ENCODE measurements around the gene TPMT.
A peak's percentile ranks its signal among the peaks of the same experiment; 100 is the strongest.

The TPMT gene

GRCh38 chr6:18107061-18107460 is 47.8 kb downstream of the TPMT start:
- no peak for DNase-seq

DNA sequence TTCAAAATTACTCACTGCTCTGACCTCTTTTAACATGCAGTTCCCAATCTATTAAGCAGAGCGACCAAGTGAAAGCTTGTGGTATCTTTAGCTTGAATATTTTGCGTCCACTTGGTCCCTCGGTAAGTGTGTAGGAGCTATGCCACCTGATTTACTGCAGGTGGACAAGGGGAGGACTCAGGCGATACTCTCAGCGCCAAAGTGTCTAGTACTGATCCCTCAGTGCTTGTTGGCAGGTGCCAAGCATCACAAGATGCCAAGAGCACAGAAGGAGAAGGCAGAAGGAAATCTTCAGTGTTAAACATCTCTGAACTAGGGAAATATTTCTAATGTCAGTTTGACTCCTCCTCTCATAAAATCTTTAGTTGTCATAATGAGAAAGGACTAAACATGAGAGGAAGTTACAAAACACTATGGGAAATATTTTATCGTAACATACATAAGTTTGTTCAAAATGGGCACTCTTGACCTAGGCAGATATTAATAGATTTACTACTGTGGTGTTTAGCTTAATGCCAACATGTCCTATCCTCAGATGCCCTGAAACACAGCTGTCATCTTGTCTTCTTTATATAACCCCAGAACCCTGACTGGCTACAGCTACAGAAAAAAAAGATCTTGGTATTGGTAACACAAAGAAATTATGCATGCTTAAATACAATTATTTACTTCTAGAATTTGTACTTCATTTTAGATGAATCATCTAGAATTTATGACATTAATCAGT is 51.9 kb downstream of the TPMT start:
- no peak for DNase-seq

GRCh38 chr6:18101873-18102272 is 53.0 kb downstream of the TPMT start:
- no peak for DNase-seq

- no peak for DNase-seq
These were observed 53.6 kb downstream of the TPMT start for GRCh38 chr6:18101271-18101670.

GRCh38 chr6:18100296-18100695 is 54.6 kb downstream of the TPMT start:
- DNase-seq: no peak

DNA sequence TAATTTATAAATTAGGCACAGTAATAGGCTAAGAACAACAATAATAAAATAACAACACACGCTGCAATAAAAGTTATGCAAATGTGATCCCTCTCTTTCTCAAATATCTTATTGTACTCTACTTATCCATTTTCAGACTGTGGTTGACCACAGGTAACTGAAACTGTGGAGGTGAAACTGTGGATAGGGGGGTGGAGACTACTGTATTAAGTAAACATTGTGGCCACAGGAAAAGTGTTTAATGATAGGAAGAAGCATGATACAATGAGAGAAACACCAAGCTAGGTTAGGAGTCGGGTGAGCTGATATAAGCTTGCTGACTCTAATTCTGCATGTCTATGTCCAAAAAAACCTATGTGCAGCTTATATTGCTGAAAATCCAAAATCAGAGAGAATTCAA is 55.4 kb downstream of the TPMT start:
- peak; percentile 53 for DNase-seq

DNA sequence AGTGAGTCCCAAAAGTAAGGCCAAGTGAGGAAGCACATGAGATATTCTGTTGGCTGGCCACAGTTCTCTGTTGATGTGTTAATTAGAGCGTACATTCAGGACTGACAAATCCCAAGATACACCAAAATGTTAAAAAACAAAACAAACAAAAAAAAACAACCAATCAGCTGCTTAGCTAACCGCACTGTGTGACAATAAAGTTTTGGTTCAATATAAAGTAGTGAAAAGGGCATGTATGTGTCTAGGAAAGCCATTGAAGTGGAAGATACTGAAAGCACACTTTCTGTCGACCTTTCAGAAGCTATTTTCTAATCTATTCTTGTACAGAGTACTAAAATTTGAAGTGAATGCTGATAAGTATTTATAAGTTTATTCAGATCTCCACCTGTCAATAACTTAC is 58.5 kb downstream of the TPMT start:
- DNase-seq: no peak

DNA sequence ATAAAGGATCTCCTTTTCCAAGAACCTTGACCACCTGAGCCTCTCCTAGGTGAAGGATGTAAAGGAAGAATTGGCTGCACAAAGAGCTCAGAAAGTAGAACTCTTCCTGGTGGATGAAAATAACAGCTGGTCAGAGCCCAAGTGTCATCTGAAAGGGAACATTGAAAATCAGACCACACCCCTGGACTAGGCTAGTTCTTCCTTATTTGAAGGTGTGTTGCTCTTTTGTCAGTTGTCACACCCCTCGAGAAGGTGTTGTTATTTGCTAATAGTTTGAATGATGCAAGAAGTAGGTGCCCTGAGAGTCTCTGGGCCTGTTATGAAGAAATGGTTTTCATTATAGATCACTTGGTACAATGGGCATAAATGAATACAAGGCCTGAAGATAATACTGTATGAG is 63.5 kb downstream of the TPMT start:
- DNase-seq: no peak

GRCh38 chr6:18090349-18090786 is 64.5 kb downstream of the TPMT start:
- peak; percentile 86 for DNase-seq

DNA sequence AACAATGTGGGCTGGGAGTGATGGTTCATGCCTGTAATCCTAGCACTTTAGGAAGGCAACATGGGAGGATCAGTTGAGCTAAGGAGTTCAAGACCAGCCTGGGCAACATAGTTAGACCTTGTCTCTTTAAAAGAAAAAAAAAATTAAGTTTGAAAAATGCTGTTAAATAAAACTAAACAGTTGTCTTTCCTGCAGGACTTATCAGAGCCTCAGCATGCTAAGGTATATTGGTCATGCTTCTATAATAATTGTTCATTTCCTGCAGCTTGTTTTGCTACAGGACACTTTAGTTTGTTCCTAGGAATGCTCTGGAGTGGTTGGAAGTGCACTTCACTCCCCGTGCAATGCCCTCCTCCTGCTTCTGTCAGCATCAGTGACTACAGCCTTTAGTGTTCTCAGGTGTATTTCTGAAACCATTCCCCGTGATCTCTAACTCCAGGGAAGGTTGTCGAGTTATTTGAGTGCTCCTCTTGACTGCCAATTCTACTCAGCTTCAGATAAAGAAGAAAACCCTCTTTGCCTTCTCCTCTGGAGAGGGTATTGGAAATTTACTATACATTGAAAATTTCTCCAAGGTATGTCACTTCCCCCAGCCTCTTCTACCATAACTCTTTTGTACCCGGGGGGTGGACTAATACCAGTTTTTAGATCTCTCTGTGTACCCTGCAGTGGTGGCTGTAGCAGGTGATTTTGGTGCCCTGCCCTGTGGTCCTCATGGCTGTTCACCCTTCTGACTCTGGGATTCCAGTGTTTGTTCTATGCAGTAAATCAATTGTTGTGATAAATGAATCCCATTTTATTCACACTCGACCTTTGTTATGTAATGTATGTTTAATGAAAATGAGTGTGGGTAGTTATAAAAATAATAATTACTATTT is 66.2 kb downstream of the TPMT start:
- no peak for DNase-seq

- DNase-seq: no peak
These were observed 67.3 kb downstream of the TPMT start for GRCh38 chr6:18087396-18088165.

DNA sequence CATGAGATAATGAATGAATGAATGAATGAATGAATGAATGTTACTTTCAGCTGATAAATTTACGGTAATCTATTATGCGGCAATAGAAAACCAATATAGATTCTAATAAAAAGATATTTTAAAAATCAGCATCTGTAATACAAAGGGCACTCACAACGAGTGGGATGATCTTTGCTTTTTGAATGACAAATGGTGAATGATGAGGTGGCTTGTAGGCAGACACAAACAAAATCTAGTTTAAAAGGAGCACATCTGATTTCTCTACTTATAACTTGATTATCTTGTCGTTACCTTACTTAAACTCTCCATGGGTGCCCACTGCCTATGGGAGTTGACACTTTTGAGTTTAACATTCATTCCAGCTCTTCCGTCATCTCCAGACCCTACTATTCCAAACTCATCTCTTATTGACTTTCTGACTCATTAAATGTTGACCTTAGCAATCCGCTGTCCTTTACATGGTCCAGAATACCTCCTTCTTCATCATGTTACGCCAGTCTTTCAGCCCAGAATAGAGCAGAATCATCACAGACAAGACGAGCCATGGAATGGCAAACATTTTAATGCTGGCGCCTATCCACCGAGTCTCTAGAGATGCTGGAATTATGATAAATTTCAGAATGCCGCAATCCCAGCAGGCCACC is 73.7 kb downstream of the TPMT start:
- no peak for DNase-seq

DNA sequence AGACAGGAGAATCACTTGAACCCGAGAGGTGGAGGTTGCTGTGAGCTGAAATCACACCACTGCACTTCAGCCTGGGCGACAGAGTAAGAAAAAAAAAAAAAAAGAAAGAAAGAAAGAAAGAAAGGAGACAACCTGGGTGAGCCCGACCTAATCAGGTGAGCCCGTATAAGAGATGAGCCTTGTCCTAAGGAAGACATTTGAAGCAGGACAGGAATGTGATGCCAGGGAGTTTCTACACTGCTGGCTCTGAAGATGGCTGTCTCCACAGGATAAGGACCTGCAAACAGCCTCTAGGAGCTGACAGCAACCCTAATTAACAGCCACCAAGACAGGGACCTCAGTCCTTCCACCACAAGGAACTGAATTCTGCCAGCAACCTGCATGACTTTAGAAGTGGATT is 74.3 kb downstream of the TPMT start:
- DNase-seq: no peak

GRCh38 chr6:18078866-18079265 is 76.0 kb downstream of the TPMT start:
- DNase-seq: no peak
